SKM-1 treated with dmso at 0.1 percent for 144 hours (cell line): Measurements from ENCODE around the gene CFAP46.
"Not testable (repeated sequence)": the region's sequence is repeated elsewhere in the genome, so short reads cannot be mapped to it uniquely, and the experiment has no call there.

Experiments used
- DNase-seq: peaks from one replicate; lab custom pipeline; 2025; ENCODE audit not compliant: unreplicated experiment; lab: John Stamatoyannopoulos, UW

CFAP46 gene

GRCh38 chr10:132792796-132793195, 149.6 kb downstream of the CFAP46 start:
- DNase-seq, result no peak

GRCh38 chr10:132792099-132792498, 150.3 kb downstream of the CFAP46 start:
- DNase-seq, result not testable (repeated sequence)

GRCh38 chr10:132790934-132791829, 151.2 kb downstream of the CFAP46 start:
- no peak for DNase-seq

GRCh38 chr10:132790470-132790869, 151.9 kb downstream of the CFAP46 start:
- no peak for DNase-seq

- no peak for DNase-seq
These were observed 152.7 kb downstream of the CFAP46 start for GRCh38 chr10:132789659-132790148.

- DNase-seq, result no peak
These were observed 153.5 kb downstream of the CFAP46 start for GRCh38 chr10:132788831-132789219.

GRCh38 chr10:132788180-132788830, 154.1 kb downstream of the CFAP46 start:
- no peak for DNase-seq

- DNase-seq, result no peak
These were observed 154.7 kb downstream of the CFAP46 start for GRCh38 chr10:132787495-132788179.

- DNase-seq, result no peak
These were observed 155.4 kb downstream of the CFAP46 start for GRCh38 chr10:132786884-132787494.

- DNase-seq, result no peak
These were observed 155.9 kb downstream of the CFAP46 start for GRCh38 chr10:132786476-132786883.

- no peak for DNase-seq
These were observed 156.5 kb downstream of the CFAP46 start, which contains the start of gene NKX6-2 for GRCh38 chr10:132785723-132786475. TSS of gene NKX6-2 (minus strand) at chr10:132786147. CDS start at chr10:132785948, 199 bp downstream.

- no peak for DNase-seq
These were observed 157.3 kb downstream of the CFAP46 start for GRCh38 chr10:132784866-132785722.

GRCh38 chr10:132783940-132784865, 158.2 kb downstream of the CFAP46 start:
- no peak for DNase-seq

GRCh38 chr10:132783165-132783939, 159.0 kb downstream of the CFAP46 start:
- DNase-seq, result no peak

- DNase-seq, result no peak
These were observed 160.8 kb downstream of the CFAP46 start for GRCh38 chr10:132781556-132781955.

GRCh38 chr10:132780356-132780755, 162.0 kb downstream of the CFAP46 start:
- no peak for DNase-seq

- DNase-seq, result no peak
These were observed 162.6 kb downstream of the CFAP46 start for GRCh38 chr10:132779549-132780294.
